Measurements from ENCODE around the gene SMIM41.

The SMIM41 gene

GRCh38 chr12:52079576-52080402, at the start of gene SMIM41:
SMIM41 (plus strand) TSS chr12:52079704; CDS start chr12:52079780, 76 bp downstream.
- no peak for DNase-seq (ENCODE audit: low read depth, low spot score)

GRCh38 chr12:52032446-52032803, 47.1 kb upstream of the SMIM41 start:
- DNase-seq (ENCODE audit: low read depth, low spot score): peak; percentile 84

- peak; percentile 99 for DNase-seq (ENCODE audit: low read depth, low spot score)
Observed at GRCh38 chr12:52032804-52033445, 46.6 kb upstream of the SMIM41 start.

- no peak for DNase-seq (ENCODE audit: low read depth, low spot score)
Observed at GRCh38 chr12:52033446-52034140, 45.9 kb upstream of the SMIM41 start.

GRCh38 chr12:52035190-52035589, 44.3 kb upstream of the SMIM41 start:
- no peak for DNase-seq (ENCODE audit: low read depth, low spot score)

DNA sequence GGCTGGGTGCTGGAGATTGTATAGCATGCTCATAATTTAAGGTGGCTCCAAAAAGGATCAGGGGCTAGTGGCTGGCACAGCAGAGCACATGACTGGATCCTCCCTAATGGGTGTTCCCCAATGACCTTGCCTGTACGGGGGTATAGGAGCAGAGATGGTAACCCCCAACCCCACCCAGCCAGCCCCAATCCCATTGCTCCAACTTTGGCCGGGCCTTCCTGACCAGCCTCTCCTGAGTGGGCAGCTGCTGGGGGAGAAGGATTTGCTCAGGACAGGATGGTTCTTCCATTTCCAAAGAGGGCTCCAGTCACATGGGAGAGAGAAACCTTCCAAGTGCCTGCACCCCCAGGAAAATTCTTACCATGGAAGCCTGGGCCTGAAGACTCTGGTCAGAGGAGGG, 43.6 kb upstream of the SMIM41 start:
- DNase-seq (ENCODE audit: low read depth, low spot score): no peak

DNA sequence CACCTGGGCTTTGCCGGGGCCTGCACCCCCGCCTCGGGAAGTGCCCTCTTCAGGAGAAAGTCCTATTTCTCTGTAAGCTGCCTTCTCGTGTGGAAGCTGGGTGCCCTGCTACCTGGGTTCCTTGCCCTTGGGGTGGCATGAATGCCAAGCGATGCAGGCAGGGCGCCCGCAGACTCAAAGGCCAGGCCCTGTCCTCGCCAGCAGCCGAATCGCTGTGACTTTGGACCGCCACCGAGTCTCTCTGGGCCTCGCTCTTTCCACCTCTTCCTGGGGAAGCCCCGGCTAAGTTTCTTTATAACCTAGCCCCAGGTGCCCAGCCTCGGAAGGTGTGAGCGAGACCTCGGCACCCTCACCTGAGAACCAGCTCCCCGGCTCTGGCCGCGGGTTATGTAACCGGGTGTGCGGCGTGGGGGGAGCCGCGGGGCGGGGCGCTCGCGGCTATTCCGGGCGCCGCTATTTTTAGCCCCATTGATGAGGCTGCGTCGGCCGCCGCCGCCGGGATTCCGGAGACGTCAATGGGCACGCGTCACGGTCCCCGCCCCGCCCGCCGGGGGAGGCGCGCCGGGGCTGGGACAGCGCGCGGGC, 42.8 kb upstream of the SMIM41 start:
- peak; percentile 95 for DNase-seq (ENCODE audit: low read depth, low spot score)

GRCh38 chr12:52037248-52037861, 42.1 kb upstream of the SMIM41 start:
- DNase-seq (ENCODE audit: low read depth, low spot score): peak; percentile 82

DNA sequence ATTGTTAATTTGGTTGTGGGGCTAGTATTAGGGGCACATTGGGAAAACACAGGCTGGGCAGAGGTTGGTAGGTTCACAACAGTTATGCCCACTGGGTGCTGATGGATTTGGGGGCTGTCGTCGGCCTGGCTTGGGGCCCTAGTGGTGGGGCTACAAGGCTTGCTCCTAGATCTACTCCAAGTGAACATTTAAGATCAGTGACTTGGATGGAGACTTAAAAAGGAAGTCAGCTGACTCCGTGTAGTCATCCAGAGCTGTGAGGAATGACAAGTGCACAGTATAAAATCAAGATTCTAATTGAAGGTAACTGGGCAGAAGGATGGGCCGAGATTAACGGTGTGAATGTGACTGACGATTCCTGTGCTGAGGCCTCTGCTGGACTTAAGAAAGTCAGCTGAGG, 41.1 kb upstream of the SMIM41 start:
- DNase-seq (ENCODE audit: low read depth, low spot score): no peak

DNA sequence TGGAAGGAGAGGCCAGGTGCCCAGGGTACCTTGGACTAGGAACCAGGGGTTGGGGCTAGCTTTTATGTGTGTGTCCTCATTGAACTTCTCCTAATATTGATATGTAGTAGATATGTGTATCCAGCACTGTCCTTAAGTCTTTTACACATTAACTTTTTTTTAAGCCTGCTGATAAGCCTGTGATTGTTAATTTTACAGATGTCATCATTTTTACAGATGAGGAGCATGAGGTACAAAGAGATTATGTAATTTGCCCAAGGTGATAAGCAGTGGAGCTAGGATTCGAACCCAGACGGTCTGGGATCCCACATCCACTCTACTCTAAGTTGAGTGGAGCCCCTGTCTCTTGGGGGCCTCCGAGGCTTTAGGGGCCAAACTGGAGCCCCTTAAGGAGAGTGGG, 38.5 kb upstream of the SMIM41 start:
- no peak for DNase-seq (ENCODE audit: low read depth, low spot score)

- DNase-seq (ENCODE audit: low read depth, low spot score): peak; percentile 80
Observed at GRCh38 chr12:52041695-52042123, 37.8 kb upstream of the SMIM41 start.

DNA sequence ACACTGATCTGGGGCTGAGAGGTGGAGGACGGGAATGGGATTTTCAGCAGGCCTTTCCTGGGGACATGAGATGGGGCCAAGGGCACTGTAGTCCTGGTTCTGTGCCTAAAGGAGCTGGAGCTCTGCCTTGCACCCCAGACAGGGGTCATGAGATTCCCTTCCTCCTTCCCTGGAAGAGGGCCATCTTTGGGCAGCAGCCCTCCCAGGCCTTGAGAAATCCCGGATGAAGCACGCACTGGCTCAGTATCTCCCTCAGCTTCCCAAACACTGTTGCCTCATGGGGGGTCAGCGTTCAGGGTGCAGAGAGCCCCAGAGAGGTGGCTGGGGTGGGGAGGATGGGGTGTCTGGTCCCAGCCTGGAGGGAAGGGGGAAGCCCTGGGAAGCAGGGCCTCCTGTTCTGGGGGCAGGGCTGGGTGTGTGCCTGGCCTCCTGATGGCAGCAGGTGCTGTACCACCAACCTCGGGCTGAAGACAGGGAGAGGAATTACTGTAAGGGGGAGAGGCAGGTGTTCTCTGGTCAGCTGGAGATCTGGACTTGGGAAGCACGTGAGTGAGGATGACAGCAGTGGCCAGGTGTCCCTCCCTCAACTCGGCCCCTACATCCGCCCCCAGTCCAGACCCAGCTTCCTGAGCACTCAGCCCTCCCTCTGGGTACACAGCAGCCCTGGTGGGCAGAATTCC, 36.7 kb upstream of the SMIM41 start:
- no peak for DNase-seq (ENCODE audit: low read depth, low spot score)

DNA sequence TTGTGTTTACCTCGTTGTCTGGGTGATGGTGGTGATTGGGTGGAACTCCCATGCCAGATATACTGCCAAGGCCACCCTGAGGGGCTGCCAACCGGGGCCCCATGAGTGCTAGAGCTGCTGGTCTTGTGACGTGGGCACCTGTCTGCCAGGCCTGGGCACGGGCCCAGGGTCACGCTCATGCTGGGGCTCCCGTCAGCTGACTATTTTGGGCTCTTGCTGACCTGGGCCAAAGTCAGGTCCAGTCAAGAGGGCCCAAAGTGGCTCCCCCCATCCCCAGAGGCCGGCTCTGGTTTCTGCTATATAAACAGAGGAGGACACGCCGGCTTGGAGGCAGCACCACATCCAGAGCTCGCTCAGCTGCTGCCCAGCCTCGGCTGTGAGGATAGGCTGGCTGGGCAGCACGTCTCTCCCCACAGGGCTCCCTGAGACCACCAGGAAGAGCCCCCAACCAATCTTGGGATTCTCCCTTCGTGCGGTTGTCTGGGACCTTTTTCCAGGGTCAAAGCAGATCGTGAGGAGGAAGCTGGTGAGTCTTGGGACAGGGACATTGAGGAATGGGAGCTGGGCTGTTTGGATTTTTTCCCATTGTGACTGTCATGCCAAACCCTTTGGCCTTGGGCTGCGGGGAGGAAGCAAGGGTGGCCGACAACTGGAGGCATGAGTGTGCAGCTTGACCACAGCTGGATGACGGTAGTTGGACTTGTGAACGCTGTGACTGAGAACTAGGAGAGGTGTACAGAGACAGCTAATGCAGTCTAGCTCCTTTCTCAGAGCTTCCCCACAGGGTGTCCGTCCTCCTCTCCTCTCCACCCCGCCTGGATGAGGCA, 35.9 kb upstream of the SMIM41 start:
- DNase-seq (ENCODE audit: low read depth, low spot score): no peak

DNA sequence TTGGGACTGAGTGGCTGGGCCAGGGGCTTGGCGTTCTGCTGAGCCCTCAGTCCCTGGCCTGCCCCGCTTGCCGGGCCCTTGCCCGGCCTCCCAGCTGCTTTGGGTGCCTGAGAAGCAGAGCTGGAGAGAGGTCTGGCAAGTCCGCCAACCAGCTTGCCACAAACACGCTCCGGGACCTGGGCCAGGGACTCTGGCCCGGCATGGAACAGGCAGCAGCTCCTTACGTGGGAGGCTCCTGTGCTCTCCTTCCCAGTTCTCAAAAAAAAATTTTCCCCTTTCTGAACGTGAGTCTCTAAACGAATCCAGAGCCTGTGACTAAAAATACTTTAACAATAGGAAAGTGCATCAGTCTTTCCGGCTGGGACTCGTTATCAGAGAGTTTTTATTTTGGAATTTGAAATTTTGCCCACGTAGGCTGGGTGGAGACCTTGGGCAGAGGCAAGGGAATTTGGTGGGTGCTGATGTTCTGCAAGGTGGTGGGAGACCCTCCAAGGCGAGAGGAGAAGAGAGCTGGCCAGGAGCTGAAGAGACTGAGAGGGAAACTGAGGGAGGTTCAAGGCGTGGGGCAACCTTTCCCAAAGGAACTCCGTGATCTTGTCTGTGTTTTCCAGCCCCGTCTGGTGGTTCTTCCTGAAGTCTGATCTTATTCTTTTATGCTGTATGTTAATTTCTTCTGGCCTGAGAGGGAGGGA, 35.1 kb upstream of the SMIM41 start:
- peak; percentile 91 for DNase-seq (ENCODE audit: low read depth, low spot score)

DNA sequence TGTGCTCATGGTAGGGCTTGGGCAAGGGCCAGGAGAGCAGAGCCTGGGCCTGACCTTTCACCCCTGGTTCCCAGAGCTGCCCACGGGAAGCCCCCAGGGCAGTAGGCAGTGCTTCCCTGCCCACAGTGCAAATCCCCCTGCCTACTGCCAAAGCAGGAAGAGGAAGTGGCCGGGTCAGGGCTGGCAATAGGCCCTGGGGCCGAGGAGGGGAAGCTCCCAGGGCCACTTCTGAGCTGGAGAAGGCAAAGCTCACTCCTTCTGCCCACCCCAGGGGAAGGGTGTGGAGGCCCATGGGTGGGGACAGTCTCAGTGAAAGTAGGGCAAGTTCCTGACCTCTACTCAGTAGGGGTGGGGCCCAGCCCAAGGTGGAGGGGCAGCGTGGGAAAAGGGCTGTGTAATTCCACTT, 33.7 kb upstream of the SMIM41 start:
- no peak for DNase-seq (ENCODE audit: low read depth, low spot score)

- DNase-seq (ENCODE audit: low read depth, low spot score): no peak
Observed at GRCh38 chr12:52046859-52047258, 32.6 kb upstream of the SMIM41 start.

GRCh38 chr12:52049286-52049685, 30.2 kb upstream of the SMIM41 start:
- no peak for DNase-seq (ENCODE audit: low read depth, low spot score)

GRCh38 chr12:52049688-52050087, 29.8 kb upstream of the SMIM41 start:
- DNase-seq (ENCODE audit: low read depth, low spot score): no peak

DNA sequence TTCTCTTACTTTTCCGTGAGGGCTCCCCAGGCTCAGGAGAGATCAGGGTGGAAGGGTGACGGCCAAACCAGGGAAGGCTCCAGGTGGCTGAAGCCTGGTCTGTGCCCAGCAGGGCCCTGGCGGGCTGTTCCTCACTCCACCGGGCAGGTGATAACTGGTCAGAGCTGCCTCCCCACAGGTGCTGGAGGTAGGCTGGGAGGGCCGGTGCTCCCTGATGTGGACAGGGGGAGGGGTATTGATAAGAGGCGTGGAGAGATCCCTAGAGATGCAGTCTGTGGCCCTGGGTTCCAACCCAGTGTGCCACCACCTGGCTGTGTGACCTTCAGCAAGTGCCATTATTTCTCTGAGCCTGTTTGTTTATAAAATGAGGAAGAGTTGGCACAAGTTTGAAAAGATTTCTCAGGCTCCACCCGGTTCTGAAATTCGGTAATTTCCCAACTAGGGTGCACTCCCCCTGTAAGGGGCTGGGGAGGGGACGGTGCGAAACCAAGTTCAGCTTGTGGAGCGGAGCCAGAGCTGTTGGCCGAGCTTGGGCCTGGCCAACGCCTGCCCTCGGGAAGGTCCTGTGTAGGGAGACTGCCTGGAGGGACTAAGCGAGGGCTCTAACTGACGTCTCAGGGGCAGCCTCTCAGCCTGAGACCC, 29.3 kb upstream of the SMIM41 start:
- no peak for DNase-seq (ENCODE audit: low read depth, low spot score)

Measured in astrocyte of the hippocampus (primary cell).